OCI-LY3 (cell line): ENCODE results near the gene SMYD5.

Experiments
- H2AFZ ChIP-seq: fragments of 200-600, 300-600 bp; shearing (Covaris generic); 2 replicates; pipeline ENCODE4 v1.6.0; 2014; ENCODE audit warnings: antibody characterized with exemption, low read depth, low read length
- H3K27ac ChIP-seq: fragments of 200-600, 300-600 bp; sonication (generic); 2 replicates; pipeline ENCODE4 v1.5.1; 2014; ENCODE audit warnings: mild to moderate bottlenecking, low read length, moderate library complexity, mixed read lengths
- H3K27me3 ChIP-seq: fragments of 200-600, 300-600 bp; sonication (generic); 2 replicates; pipeline ENCODE4 v1.6.1; 2014; ENCODE audit warnings: low read depth, low read length, mixed read lengths
- H3K36me3 ChIP-seq: fragments of 200-600, 300-600 bp; sonication (generic); replicated peaks from 2 replicates; pipeline ENCODE3; 2014; ENCODE audit warnings: low read depth, low read length, mixed read lengths
- H3K4me1 ChIP-seq: fragments of 300-600, 200-600 bp; sonication (generic); 2 replicates; pipeline ENCODE4 v1.6.1; 2014; ENCODE audit warnings: low read length, mixed read lengths
- H3K4me2 ChIP-seq: fragments of 200-600, 300-600 bp; sonication (generic); 2 replicates; pipeline ENCODE4 v1.6.1; 2014; ENCODE audit warnings: low read length, mixed read lengths
- H3K4me3 ChIP-seq: fragments of 300-600, 200-600 bp; sonication (generic); 2 replicates; pipeline ENCODE4 v1.5.1; 2014; ENCODE audit warnings: antibody characterized with exemption, mild to moderate bottlenecking, low read length, moderate library complexity
- H3K79me2 ChIP-seq: fragments of 300-600, 200-600 bp; shearing (Covaris generic); 2 replicates; pipeline ENCODE4 v1.6.1; 2014; ENCODE audit warnings: mild to moderate bottlenecking, low read length, mixed read lengths
- H3K9ac ChIP-seq: fragments of 300-600, 200-600 bp; shearing (Covaris generic); 2 replicates; pipeline ENCODE4 v1.6.0; 2014; ENCODE audit warnings: mild to moderate bottlenecking, low read length, moderate library complexity
- H3K9me3 ChIP-seq: fragments of 200-600, 300-600 bp; shearing (Covaris generic); 2 replicates; pipeline ENCODE4 v1.6.1; 2014; ENCODE audit warnings: low read length, mixed read lengths; ENCODE audit not compliant: insufficient read depth
- H4K20me1 ChIP-seq: fragments of 200-600, 300-600 bp; sonication (generic); 2 replicates; pipeline ENCODE4 v1.6.1; 2016; ENCODE audit warnings: low read length, mixed read lengths; ENCODE audit not compliant: insufficient read depth
- EZH2phosphoT487 ChIP-seq: fragments of 200-600 bp; shearing (Covaris generic); IDR thresholded peaks from 2 replicates; pipeline ENCODE4 v1.6.1; 2018; ENCODE audit warnings: antibody characterized with exemption, mixed run types, low read depth
- TF ChIP-seq, protein P1 (sequence below): fragments of 200-600, 300-600 bp; sonication (generic); IDR thresholded peaks from 2 replicates; pipeline ENCODE4 v1.5.1; 2014; ENCODE audit warnings: antibody characterized with exemption, low read length, low read depth

Gene SMYD5

DNA sequence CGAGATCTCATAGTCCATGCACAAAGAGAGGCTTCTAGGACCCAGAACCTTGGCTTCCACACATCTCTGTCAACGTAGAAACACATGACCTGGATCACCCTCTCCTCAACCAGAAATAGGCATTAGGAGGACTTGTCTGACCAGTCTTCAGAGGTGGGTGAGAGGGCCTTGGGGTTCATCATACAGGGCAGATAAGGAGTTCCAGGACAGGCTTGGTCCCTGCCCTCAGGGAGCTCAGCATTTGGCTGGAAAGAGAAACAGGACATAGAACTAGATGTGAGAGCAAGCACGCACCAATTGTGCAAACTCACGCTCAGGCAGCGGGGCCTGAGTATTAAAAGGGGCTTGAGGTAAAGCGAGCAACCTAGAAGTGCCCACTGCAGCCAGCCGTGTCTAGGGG, 40.3 kb upstream of the SMYD5 start:
- Histone ChIP-seq H3K27ac (no peak overlapping the region), H3K4me3 (no peak overlapping the region), H3K27me3 (peaks cover 8% of the 10 kb centered on the region; the same call in 1 of the 2 replicates), H3K4me1 (peaks cover 10% of the 10 kb centered on the region), H2AFZ (no peak overlapping the region), H3K9me3 (no peaks in the 10 kb centered on the region), H3K36me3 (no peaks in the 10 kb centered on the region), H4K20me1 (no peaks in the 10 kb centered on the region), H3K79me2 (no peaks in the 10 kb centered on the region), H3K4me2 (no peak overlapping the region), H3K9ac (no peak overlapping the region)
- TF ChIP-seq, protein P1, sequence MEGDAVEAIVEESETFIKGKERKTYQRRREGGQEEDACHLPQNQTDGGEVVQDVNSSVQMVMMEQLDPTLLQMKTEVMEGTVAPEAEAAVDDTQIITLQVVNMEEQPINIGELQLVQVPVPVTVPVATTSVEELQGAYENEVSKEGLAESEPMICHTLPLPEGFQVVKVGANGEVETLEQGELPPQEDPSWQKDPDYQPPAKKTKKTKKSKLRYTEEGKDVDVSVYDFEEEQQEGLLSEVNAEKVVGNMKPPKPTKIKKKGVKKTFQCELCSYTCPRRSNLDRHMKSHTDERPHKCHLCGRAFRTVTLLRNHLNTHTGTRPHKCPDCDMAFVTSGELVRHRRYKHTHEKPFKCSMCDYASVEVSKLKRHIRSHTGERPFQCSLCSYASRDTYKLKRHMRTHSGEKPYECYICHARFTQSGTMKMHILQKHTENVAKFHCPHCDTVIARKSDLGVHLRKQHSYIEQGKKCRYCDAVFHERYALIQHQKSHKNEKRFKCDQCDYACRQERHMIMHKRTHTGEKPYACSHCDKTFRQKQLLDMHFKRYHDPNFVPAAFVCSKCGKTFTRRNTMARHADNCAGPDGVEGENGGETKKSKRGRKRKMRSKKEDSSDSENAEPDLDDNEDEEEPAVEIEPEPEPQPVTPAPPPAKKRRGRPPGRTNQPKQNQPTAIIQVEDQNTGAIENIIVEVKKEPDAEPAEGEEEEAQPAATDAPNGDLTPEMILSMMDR, result no peak
- no peak for TF ChIP-seq EZH2phosphoT487

GRCh38 chr2:73174244-73174643, 39.8 kb upstream of the SMYD5 start:
- Histone ChIP-seq H3K9me3 (no peaks in the 10 kb centered on the region), H3K4me1 (peaks cover 10% of the 10 kb centered on the region), H3K27ac (no peak overlapping the region), H4K20me1 (no peaks in the 10 kb centered on the region), H3K4me3 (no peak overlapping the region), H3K27me3 (peaks cover 8% of the 10 kb centered on the region), H3K79me2 (no peaks in the 10 kb centered on the region), H3K4me2 (no peak overlapping the region), H3K36me3 (no peaks in the 10 kb centered on the region), H3K9ac (no peak overlapping the region), H2AFZ (no peak overlapping the region)
- TF ChIP-seq EZH2phosphoT487, result no peak
- TF ChIP-seq, protein P1, result no peak

GRCh38 chr2:73174941-73175662, 38.9 kb upstream of the SMYD5 start:
- no peaks in the 10 kb centered on the region for H3K36me3 ChIP-seq
- H2AFZ ChIP-seq, result no peak overlapping the region
- no peaks in the 10 kb centered on the region for H3K9me3 ChIP-seq
- H3K79me2 ChIP-seq, result no peaks in the 10 kb centered on the region
- H3K9ac ChIP-seq, result no peak overlapping the region
- no peaks in the 10 kb centered on the region for H4K20me1 ChIP-seq
- no peak overlapping the region for H3K4me2 ChIP-seq
- no peak for TF ChIP-seq EZH2phosphoT487
- TF ChIP-seq, protein P1, result no peak
- peaks cover 10% of the 10 kb centered on the region for H3K4me1 ChIP-seq
- H3K27me3 ChIP-seq, result peaks cover 12% of the 10 kb centered on the region
- no peak overlapping the region for H3K27ac ChIP-seq
- no peak overlapping the region for H3K4me3 ChIP-seq

- Histone ChIP-seq H3K9me3 (no peaks in the 10 kb centered on the region), H3K4me1 (peaks cover 10% of the 10 kb centered on the region), H4K20me1 (no peaks in the 10 kb centered on the region), H3K79me2 (no peaks in the 10 kb centered on the region), H2AFZ (no peak overlapping the region), H3K27ac (no peak overlapping the region), H3K36me3 (no peaks in the 10 kb centered on the region), H3K4me3 (no peak overlapping the region), H3K9ac (no peak overlapping the region), H3K27me3 (peaks cover 12% of the 10 kb centered on the region), H3K4me2 (peak overlapping the region; percentile 95; the same call in 1 of the 2 replicates)
- no peak for TF ChIP-seq EZH2phosphoT487
- TF ChIP-seq, protein P1, result no peak
Measured at GRCh38 chr2:73175663-73176204, 38.3 kb upstream of the SMYD5 start.
